ENCODE measurements around the gene PDE6B. TPM values are rescaled to one million over a fixed set of nuclear protein-coding genes. Genes with fewer than 3 reads are reported as not detected.

Gene PDE6B
- polyA plus RNA-seq, 1 donor from 2014 or later: 3.2 TPM

- no peaks in the 10 kb centered on the region for H4K20me1 ChIP-seq (ENCODE audit: insufficient read depth)
- no peak overlapping the region for H3K4me3 ChIP-seq (ENCODE audit: low read length)
- H3K9me3 ChIP-seq (ENCODE audit: low read length): peaks cover 5% of the 10 kb centered on the region
- no peak overlapping the region for H2AFZ ChIP-seq (ENCODE audit: low read depth, low read length)
- no peaks in the 10 kb centered on the region for H3F3A ChIP-seq (ENCODE audit: insufficient read depth, low read length, poor library complexity, severe bottlenecking)
- H3K36me3 ChIP-seq (ENCODE audit: insufficient read depth, low read length): no peaks in the 10 kb centered on the region
- no peak overlapping the region for H3K9ac ChIP-seq (ENCODE audit: low read length)
- TF ChIP-seq SMC3 (conservative IDR thresholded peaks at IDR 0.05; ENCODE audit: poor library complexity): no peak
- TF ChIP-seq TAF1 (IDR thresholded peaks at IDR 0.05; ENCODE audit: low read depth): no peak
- no peak for TF ChIP-seq REST (IDR thresholded peaks at IDR 0.05; ENCODE audit: borderline replicate concordance)
- TF ChIP-seq EZH2 (IDR thresholded peaks at IDR 0.05; ENCODE audit: borderline replicate concordance, insufficient read depth, low read length, poor library complexity, severe bottlenecking): no peak
- TF ChIP-seq MXI1 (conservative IDR thresholded peaks at IDR 0.05; ENCODE audit: poor library complexity, severe bottlenecking): no peak
- TF ChIP-seq POLR2AphosphoS5 (IDR thresholded peaks at IDR 0.05): no peak
- no peak for TF ChIP-seq RAD21 (conservative IDR thresholded peaks at IDR 0.05)
- TF ChIP-seq CTCF (IDR thresholded peaks at IDR 0.05; ENCODE audit: poor library complexity, severe bottlenecking): no peak
- TF ChIP-seq EP300 (conservative IDR thresholded peaks at IDR 0.05; ENCODE audit: poor library complexity, severe bottlenecking): no peak
- H3K27me3 ChIP-seq (ENCODE audit: insufficient read depth, low read depth, low read length): no peaks in the 10 kb centered on the region
- H3K79me2 ChIP-seq (replicated peaks; ENCODE audit: insufficient read depth, low read length): no peaks in the 10 kb centered on the region
- no peaks in the 10 kb centered on the region for H3K9me2 ChIP-seq (ENCODE audit: insufficient read depth, low read length)
- no peak overlapping the region for H3K27ac ChIP-seq (ENCODE audit: low read length)
- no peak overlapping the region for H3K4me2 ChIP-seq (ENCODE audit: low read length)
Observed at GRCh38 chr4:612749-613125, 12.6 kb upstream of the PDE6B start.

GRCh38 chr4:613126-613525 is 12.2 kb upstream of the PDE6B start:
- Histone ChIP-seq H3K27me3 (ENCODE audit: insufficient read depth, low read depth, low read length) (no peaks in the 10 kb centered on the region), H2AFZ (ENCODE audit: low read depth, low read length) (no peak overlapping the region), H3K9ac (ENCODE audit: low read length) (no peak overlapping the region), H3K9me2 (ENCODE audit: insufficient read depth, low read length) (no peaks in the 10 kb centered on the region), H3K79me2 (replicated peaks; ENCODE audit: insufficient read depth, low read length) (no peaks in the 10 kb centered on the region), H3F3A (ENCODE audit: insufficient read depth, low read length, poor library complexity, severe bottlenecking) (no peaks in the 10 kb centered on the region), H3K36me3 (ENCODE audit: insufficient read depth, low read length) (no peaks in the 10 kb centered on the region), H3K9me3 (ENCODE audit: low read length) (peaks cover 5% of the 10 kb centered on the region), H4K20me1 (ENCODE audit: insufficient read depth) (no peaks in the 10 kb centered on the region), H3K27ac (ENCODE audit: low read length) (no peak overlapping the region), H3K4me2 (ENCODE audit: low read length) (no peak overlapping the region), H3K4me3 (ENCODE audit: low read length) (no peak overlapping the region)
- TF ChIP-seq TAF1 (IDR thresholded peaks at IDR 0.05; ENCODE audit: low read depth) (no peak), POLR2AphosphoS5 (IDR thresholded peaks at IDR 0.05) (no peak), RAD21 (conservative IDR thresholded peaks at IDR 0.05) (no peak), SMC3 (conservative IDR thresholded peaks at IDR 0.05; ENCODE audit: poor library complexity) (no peak), MXI1 (conservative IDR thresholded peaks at IDR 0.05; ENCODE audit: poor library complexity, severe bottlenecking) (no peak), EZH2 (IDR thresholded peaks at IDR 0.05; ENCODE audit: borderline replicate concordance, insufficient read depth, low read length, poor library complexity, severe bottlenecking) (no peak), REST (IDR thresholded peaks at IDR 0.05; ENCODE audit: borderline replicate concordance) (no peak), EP300 (conservative IDR thresholded peaks at IDR 0.05; ENCODE audit: poor library complexity, severe bottlenecking) (no peak), CTCF (IDR thresholded peaks at IDR 0.05; ENCODE audit: poor library complexity, severe bottlenecking) (no peak)
